GM12878 (cell line): ENCODE measurements around the gene B4GALT1. TPM values are rescaled to one million over a fixed set of nuclear protein-coding genes. Genes with fewer than 3 reads are reported as not detected.

ENCODE experiments used
- ATF2 ChIP-seq: IDR thresholded peaks from 2 replicates; pipeline ENCODE4 v1.6.1; 2012; ENCODE audit warnings: low read length, inconsistent platforms
- BACH1 ChIP-seq: fragments of 450-650 bp; IDR thresholded peaks from 2 replicates; pipeline ENCODE4 v1.6.1; 2017; ENCODE audit warnings: mild to moderate bottlenecking, borderline replicate concordance
- CREM ChIP-seq: IDR thresholded peaks from 2 replicates; pipeline ENCODE4 v1.6.1; 2014; ENCODE audit warnings: antibody characterized with exemption, low read depth
- CTCF ChIP-seq, 3 experiments: IDR thresholded peaks in 2 of 3; conservative IDR thresholded peaks in 1 of 3; 2 replicates each; pipeline ENCODE4 v1.5.1; 2011; ENCODE audit warnings: low read depth in 3 of 3, low read length in 3 of 3, mild to moderate bottlenecking in 3 of 3, control low read depth in 2 of 3, moderate library complexity in 2 of 3, inconsistent platforms in 1 of 3, mixed read lengths in 1 of 3; ENCODE audit not compliant: control insufficient read depth in 2 of 3, insufficient read depth in 1 of 3; ENCODE audit errors: extremely low read depth in 1 of 3
- E2F8 ChIP-seq: fragments of 450-650 bp; IDR thresholded peaks from 2 replicates; pipeline ENCODE4 v1.6.1; 2018; ENCODE audit warnings: mild to moderate bottlenecking, low read depth, moderate library complexity; ENCODE audit not compliant: partially characterized antibody
- HDAC6 ChIP-seq: fragments of 200-600 bp; sonication (generic); IDR thresholded peaks from one replicate; pipeline ENCODE4 v1.8.0; 2017; ENCODE audit warnings: antibody characterized with exemption; ENCODE audit not compliant: unreplicated experiment
- HDGF ChIP-seq: fragments of 450-650 bp; IDR thresholded peaks from 2 replicates; pipeline ENCODE4 v1.6.1; 2016; ENCODE audit warnings: antibody characterized with exemption
- HSF1 ChIP-seq: fragments of 150-350 bp; IDR thresholded peaks from 2 replicates; pipeline ENCODE4 v1.6.1; 2014; ENCODE audit warnings: mild to moderate bottlenecking, low read depth, low read length
- IKZF1 ChIP-seq: fragments of 450-650 bp; conservative IDR thresholded peaks from 2 replicates; pipeline ENCODE4 v1.6.1; 2017; ENCODE audit warnings: antibody characterized with exemption, mild to moderate bottlenecking
- NFXL1 ChIP-seq: fragments of 450-650 bp; IDR thresholded peaks from 2 replicates; pipeline ENCODE4 v1.6.1; 2017; ENCODE audit warnings: antibody characterized with exemption, mild to moderate bottlenecking, borderline replicate concordance
- SMARCA5 ChIP-seq: fragments of 450-650 bp; IDR thresholded peaks from 2 replicates; pipeline ENCODE4 v1.6.1; 2017; ENCODE audit warnings: mild to moderate bottlenecking
- TAF1 ChIP-seq: IDR thresholded peaks from 2 replicates; pipeline ENCODE4 v1.6.1; 2011; ENCODE audit warnings: mild to moderate bottlenecking, low read depth, low read length, borderline replicate concordance
- TCF12 ChIP-seq: IDR thresholded peaks from 2 replicates; pipeline ENCODE4 v1.6.1; 2011; ENCODE audit warnings: low read depth, mild to moderate bottlenecking, low read length
- TCF3 ChIP-seq: IDR thresholded peaks from 2 replicates; pipeline ENCODE4 v1.6.1; 2012; ENCODE audit warnings: low read depth, mild to moderate bottlenecking, low read length, borderline replicate concordance; ENCODE audit not compliant: insufficient read depth
- ZZZ3 ChIP-seq: IDR thresholded peaks from 2 replicates; pipeline ENCODE4 v1.6.1; 2011; ENCODE audit warnings: low read depth; ENCODE audit not compliant: control insufficient read depth, insufficient read length
- polyA plus RNA-seq, 11 experiments: library from polyadenylated mRNA; depleted of rRNA in 4 of 11; unstranded in 6 of 11; stranded (reverse) in 5 of 11; fragments of >200 nt; fragmentation: Nextera tagmentation in 4 of 11; fragmentation: Illumina TruSeq in 1 of 11; extraction: Ambion mirVana in 4 of 11; extraction: Trizol in 1 of 11; gene quantifications; 1 replicate in 1 of 11; 2 replicates in 10 of 11; pipeline versions ENCODE4 v1.2.1 to v1.2.3, GENCODE V29; 2011 to 2016; ENCODE audit warnings: inconsistent platforms in 2 of 11, missing spikeins in 2 of 11, low read depth in 1 of 11
- total RNA-seq, 4 experiments: library from RNA; depleted of rRNA in 3 of 4; stranded (reverse); fragments of >200 nt in 3 of 4; fragmentation: Illumina TruSeq in 1 of 4; extraction: Trizol in 1 of 4; gene quantifications; 2 replicates each; pipeline versions ENCODE4 v1.2.1 to v1.2.3, GENCODE V29; 2013 to 2021

Gene B4GALT1
- total and polyA plus RNA-seq, 10 of the 15 experiments (the other 5 are each of a cell fraction or from before 2014, with no cell fraction given), result 12.7 to 79.0 (median 41.0) TPM

- TF ChIP-seq TAF1 (no peak), HSF1 (no peak), BACH1 (no peak), CREM (peak; percentile 97), ZZZ3 (no peak), HDGF (no peak), IKZF1 (peak; percentile 91), SMARCA5 (no peak), NFXL1 (no peak), TCF12 (peak; percentile 97), TCF3 (peak; percentile 92; the same call in 1 of the 2 replicates), E2F8 (no peak), CTCF (IDR thresholded peaks at IDR 0.05 in 2 of 3, conservative IDR thresholded peaks at IDR 0.05 in 1 of 3; ENCODE audit: control insufficient read depth in 2 of 3, extremely low read depth in 1 of 3, insufficient read depth in 1 of 3, low read depth in 3 of 3, low read length in 3 of 3) (no peak), ATF2 (0 out of 2 replicates have a peak, but pooled peaks have one; percentile 44), HDAC6 (no peak)
These were observed 35.5 kb upstream of the B4GALT1 start (continued) for GRCh38 chr9:33202552-33203201.
